Stimulated activated CD8-positive, alpha-beta memory T cell treated with anti-CD3 and anti-CD28 coated beads, Interleukin-2, amount 100 ng/mL, for 1 hour (primary cell): ENCODE data around the gene KDF1.
"Not testable (repeated sequence)": the region's sequence is repeated elsewhere in the genome, so short reads cannot be mapped to it uniquely, and the experiment has no call there.

Experiments
- DNase-seq, 2 donors: peaks; one replicate each; pipeline ENCODE4 v3.0.0-alpha.2; 2020; ENCODE audit warnings: low read depth in 2 of 2

The KDF1 gene

GRCh38 chr1:26956321-26956720 lies 3.9 kb downstream of the KDF1 start:
- no peak for DNase-seq

- DNase-seq: no peak
Measured at GRCh38 chr1:26953374-26953773, 6.9 kb downstream of the KDF1 start.

- DNase-seq: no peak
Measured at GRCh38 chr1:26951821-26952497, 8.3 kb downstream of the KDF1 start.

GRCh38 chr1:26951216-26951615 lies 9.1 kb downstream of the KDF1 start:
- no peak for DNase-seq

- no peak for DNase-seq
Measured at GRCh38 chr1:26950602-26951001, 9.7 kb downstream of the KDF1 start.

GRCh38 chr1:26949926-26950319 lies 10.3 kb downstream of the KDF1 start:
- DNase-seq: no peak

- no peak for DNase-seq
Measured at GRCh38 chr1:26949266-26949925, 10.9 kb downstream of the KDF1 start.

GRCh38 chr1:26948725-26949057 lies 11.6 kb downstream of the KDF1 start:
- not testable (repeated sequence) for DNase-seq

GRCh38 chr1:26946270-26946669 lies 14.0 kb downstream of the KDF1 start:
- DNase-seq: no peak

- DNase-seq: no peak
Measured at GRCh38 chr1:26945728-26946127, 14.5 kb downstream of the KDF1 start.

GRCh38 chr1:26945138-26945537 lies 15.1 kb downstream of the KDF1 start:
- no peak for DNase-seq

GRCh38 chr1:26942656-26943055 lies 17.6 kb downstream of the KDF1 start:
- no peak for DNase-seq

- no peak for DNase-seq
Measured at GRCh38 chr1:26941311-26941710, 19.0 kb downstream of the KDF1 start.

- no peak for DNase-seq
Measured at GRCh38 chr1:26938659-26939025, 21.6 kb downstream of the KDF1 start.

GRCh38 chr1:26938004-26938658 lies 22.1 kb downstream of the KDF1 start:
- DNase-seq: no peak

- DNase-seq: no peak
Measured at GRCh38 chr1:26936823-26937222, 23.4 kb downstream of the KDF1 start.

GRCh38 chr1:26932531-26932930 lies 27.7 kb downstream of the KDF1 start:
- DNase-seq: no peak

GRCh38 chr1:26923711-26924110 lies 36.6 kb downstream of the KDF1 start:
- DNase-seq: no peak

- DNase-seq: no peak
Measured at GRCh38 chr1:26922901-26923300, 37.4 kb downstream of the KDF1 start.

- no peak for DNase-seq
Measured at GRCh38 chr1:26922431-26922729, 37.9 kb downstream of the KDF1 start.

- DNase-seq: peak; percentile 90 to 91
Measured at GRCh38 chr1:26921540-26922430, 38.5 kb downstream of the KDF1 start, which contains the start of gene NUDC. Gene NUDC, plus strand, starts transcription at chr1:26921743. Its CDS starts 106 bp downstream, at chr1:26921849.

- DNase-seq: no peak
Measured at GRCh38 chr1:26921126-26921539, 39.1 kb downstream of the KDF1 start.
